CD4-positive, alpha-beta T cell (primary cell): ENCODE data around the gene PDE3A. TPM values are rescaled to one million over a fixed set of nuclear protein-coding genes. Genes with fewer than 3 reads are reported as not detected.

Experiments used
- ATAC-seq: fragments of 200-7000 bp; cut with Tn5 transposase; one replicate; pipeline ENCODE4 v1.10.0; 2022; ENCODE audit warnings: mild to moderate bottlenecking; ENCODE audit not compliant: poor library complexity
- CTCF ChIA-PET: fragments of 350-600 bp; sonication (Branson Sonifier 250); formaldehyde crosslinking; loops from one replicate; lab custom pipeline; 2021; ENCODE audit warnings: antibody characterized with exemption, inconsistent platforms; lab: Charles Lee
- POLR2A ChIA-PET: fragments of 350-600 bp; sonication (Branson Sonifier 250); formaldehyde crosslinking; loops from one replicate; lab custom pipeline; 2021; ENCODE audit warnings: antibody characterized with exemption, inconsistent platforms; lab: Charles Lee
- DNase-seq, 14 experiments: peaks; one replicate each; pipeline ENCODE4 v3.0.0-alpha.2; 2013 to 2020; ENCODE audit warnings: mixed read lengths in 2 of 14
- H3K27ac ChIP-seq, 2 donors: one replicate each; pipeline versions ENCODE4 v1.5.1 to v1.7.0; 2013; ENCODE audit warnings: low read length in 2 of 2, low read depth in 1 of 2, mild to moderate bottlenecking in 1 of 2
- H3K27me3 ChIP-seq, 2 experiments: 1 replicate in 1 of 2; 2 replicates in 1 of 2; pipeline versions ENCODE4 v1.6.1 to v1.7.0; 2013; ENCODE audit warnings: low read length in 2 of 2, control low read depth in 1 of 2, mild to moderate bottlenecking in 1 of 2, moderate library complexity in 1 of 2; ENCODE audit not compliant: insufficient read depth in 2 of 2, control insufficient read depth in 1 of 2
- H3K36me3 ChIP-seq: one replicate; pipeline ENCODE4 v1.6.1; 2013; ENCODE audit warnings: low read length, control low read depth; ENCODE audit not compliant: insufficient read depth
- H3K4me1 ChIP-seq: one replicate; pipeline ENCODE4 v1.6.1; 2013; ENCODE audit warnings: low read length, control low read depth; ENCODE audit not compliant: insufficient read depth
- H3K4me3 ChIP-seq: one replicate; pipeline ENCODE4 v1.5.1; 2013; ENCODE audit warnings: mild to moderate bottlenecking, low read length, moderate library complexity
- H3K9me3 ChIP-seq, 2 experiments: 1 replicate in 1 of 2; 2 replicates in 1 of 2; pipeline versions ENCODE4 v1.6.1 to v1.7.0; 2013; ENCODE audit warnings: low read length in 2 of 2, mild to moderate bottlenecking in 2 of 2, control low read depth in 1 of 2, moderate library complexity in 1 of 2; ENCODE audit not compliant: control insufficient read depth in 1 of 2, insufficient read depth in 1 of 2
- H3K27ac Mint-ChIP-seq: one replicate; pipeline ENCODE4 v1.8.0; 2020; ENCODE audit warnings: mixed read lengths
- H3K27me3 Mint-ChIP-seq: one replicate; pipeline ENCODE4 v1.8.0; 2021; ENCODE audit warnings: mixed read lengths
- H3K36me3 Mint-ChIP-seq: one replicate; pipeline ENCODE4 v1.8.0; 2021; ENCODE audit warnings: low read depth, mixed read lengths
- H3K4me1 Mint-ChIP-seq: one replicate; pipeline ENCODE4 v1.8.0; 2021; ENCODE audit warnings: low read depth, mixed read lengths
- H3K4me3 Mint-ChIP-seq: one replicate; pipeline ENCODE4 v1.8.0; 2020; ENCODE audit warnings: mild to moderate bottlenecking, mixed read lengths
- H3K9me3 Mint-ChIP-seq: one replicate; pipeline ENCODE4 v1.8.0; 2020; ENCODE audit warnings: mixed read lengths
- intact Hi-C, 2 experiments: fragments of 100-400 bp; cut with DNase I in 1 of 2; cut with micrococcal nuclease in 1 of 2; formaldehyde crosslinking; loops; one replicate each; pipeline versions ENCODE4 v1.15.1 to v1.9.0; 2023 to 2025; cut with DNase I, micrococcal nuclease
- total RNA-seq, 174 experiments: library from RNA in 2 of 174; stranded (reverse) in 2 of 174; gene quantifications; one replicate each; pipeline ENCODE4 v1.2.3 and lab custom pipeline; 2021 to 2026
- TF ChIP-seq, protein P1 (sequence below): fragments of 200-600 bp; IDR thresholded peaks from one replicate; pipeline ENCODE4 v1.8.0; 2022; ENCODE audit warnings: antibody characterized with exemption, mild to moderate bottlenecking

Gene PDE3A
- total RNA-seq, 2 experiments from 2014 or later: not detected

DNA sequence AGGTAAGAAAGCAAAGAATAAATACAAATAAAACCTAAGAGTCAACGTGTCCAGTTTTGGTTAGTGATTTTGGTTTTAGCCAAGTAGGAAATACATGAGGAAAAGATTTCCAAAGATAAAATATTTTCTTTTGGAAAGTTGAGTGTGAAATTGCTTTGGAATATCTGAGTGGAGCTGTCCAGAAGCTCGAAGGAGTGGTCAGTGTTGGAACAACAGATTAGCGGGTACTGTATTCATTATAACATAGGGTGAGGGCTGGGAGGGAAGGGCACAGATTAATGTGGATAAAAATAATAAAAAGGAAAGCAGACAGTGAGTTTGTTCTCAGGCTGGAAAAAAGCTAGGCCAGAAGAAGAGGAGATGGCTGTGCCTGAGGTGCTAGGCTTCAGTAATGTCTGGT lies 225.3 kb downstream of the PDE3A start:
- Histone ChIP-seq H3K27me3 (no peaks in the 10 kb centered on the region), H3K4me3 (no peak overlapping the region), H3K4me1 (no peaks in the 10 kb centered on the region), H3K27ac (no peak overlapping the region), H3K36me3 (no peaks in the 10 kb centered on the region), H3K9me3 (no peaks in the 10 kb centered on the region)
- DNase-seq (no peak), ATAC-seq (no peak)
- POLR2A ChIA-PET: no interaction called here
- H3K27me3 Mint-ChIP-seq: no peaks in the 10 kb centered on the region
- H3K4me3 Mint-ChIP-seq: no peak overlapping the region
- intact Hi-C loops: no loop called here
- TF ChIP-seq, protein P1, sequence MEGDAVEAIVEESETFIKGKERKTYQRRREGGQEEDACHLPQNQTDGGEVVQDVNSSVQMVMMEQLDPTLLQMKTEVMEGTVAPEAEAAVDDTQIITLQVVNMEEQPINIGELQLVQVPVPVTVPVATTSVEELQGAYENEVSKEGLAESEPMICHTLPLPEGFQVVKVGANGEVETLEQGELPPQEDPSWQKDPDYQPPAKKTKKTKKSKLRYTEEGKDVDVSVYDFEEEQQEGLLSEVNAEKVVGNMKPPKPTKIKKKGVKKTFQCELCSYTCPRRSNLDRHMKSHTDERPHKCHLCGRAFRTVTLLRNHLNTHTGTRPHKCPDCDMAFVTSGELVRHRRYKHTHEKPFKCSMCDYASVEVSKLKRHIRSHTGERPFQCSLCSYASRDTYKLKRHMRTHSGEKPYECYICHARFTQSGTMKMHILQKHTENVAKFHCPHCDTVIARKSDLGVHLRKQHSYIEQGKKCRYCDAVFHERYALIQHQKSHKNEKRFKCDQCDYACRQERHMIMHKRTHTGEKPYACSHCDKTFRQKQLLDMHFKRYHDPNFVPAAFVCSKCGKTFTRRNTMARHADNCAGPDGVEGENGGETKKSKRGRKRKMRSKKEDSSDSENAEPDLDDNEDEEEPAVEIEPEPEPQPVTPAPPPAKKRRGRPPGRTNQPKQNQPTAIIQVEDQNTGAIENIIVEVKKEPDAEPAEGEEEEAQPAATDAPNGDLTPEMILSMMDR: no peak
- H3K9me3 Mint-ChIP-seq: no peaks in the 10 kb centered on the region
- H3K36me3 Mint-ChIP-seq: no peaks in the 10 kb centered on the region
- no peaks in the 10 kb centered on the region for H3K4me1 Mint-ChIP-seq
- CTCF ChIA-PET: no interaction called here
- no peak overlapping the region for H3K27ac Mint-ChIP-seq

GRCh38 chr12:20596061-20596460 lies 227.7 kb downstream of the PDE3A start:
- DNase-seq: no peak
- no peaks in the 10 kb centered on the region for H3K9me3 ChIP-seq
- Mint-ChIP-seq H3K4me1 (no peaks in the 10 kb centered on the region), H3K9me3 (no peaks in the 10 kb centered on the region), H3K27me3 (no peaks in the 10 kb centered on the region), H3K27ac (no peak overlapping the region), H3K36me3 (no peaks in the 10 kb centered on the region), H3K4me3 (no peak overlapping the region)
- intact Hi-C loops: no loop called here
- ATAC-seq: no peak
- H3K36me3 ChIP-seq: no peaks in the 10 kb centered on the region
- H3K27ac ChIP-seq: no peak overlapping the region
- TF ChIP-seq, protein P1: no peak
- no peak overlapping the region for H3K4me3 ChIP-seq
- POLR2A ChIA-PET: no interaction called here
- CTCF ChIA-PET: no interaction called here
- H3K27me3 ChIP-seq: no peaks in the 10 kb centered on the region
- H3K4me1 ChIP-seq: no peaks in the 10 kb centered on the region

DNA sequence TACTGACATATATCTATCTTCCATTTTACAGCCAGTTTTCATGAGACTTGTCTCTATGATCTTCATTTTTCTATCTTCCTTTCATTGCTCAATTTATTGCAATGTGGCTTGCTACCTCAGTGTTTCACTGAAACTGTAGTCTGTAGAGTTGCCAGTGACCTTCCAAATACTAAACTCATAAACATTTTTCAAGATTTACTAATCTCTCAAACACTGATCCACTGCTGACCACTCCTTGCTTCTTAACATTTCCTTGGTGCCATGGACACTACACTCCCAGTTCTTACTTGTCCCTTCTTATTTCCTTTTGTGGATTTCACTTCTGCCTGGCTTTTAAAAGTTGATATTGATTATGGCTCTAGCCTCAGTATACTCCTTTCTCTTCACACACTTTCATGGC lies 231.4 kb downstream of the PDE3A start:
- no peak for ATAC-seq
- ChIA-PET POLR2A (no interaction called here), CTCF (no interaction called here)
- Histone ChIP-seq H3K36me3 (no peaks in the 10 kb centered on the region), H3K4me3 (no peak overlapping the region), H3K27ac (no peak overlapping the region), H3K27me3 (no peaks in the 10 kb centered on the region), H3K9me3 (no peaks in the 10 kb centered on the region), H3K4me1 (no peaks in the 10 kb centered on the region)
- no peak overlapping the region for H3K4me3 Mint-ChIP-seq
- H3K27me3 Mint-ChIP-seq: no peaks in the 10 kb centered on the region
- no peak overlapping the region for H3K27ac Mint-ChIP-seq
- DNase-seq: no peak
- TF ChIP-seq, protein P1: no peak
- no peaks in the 10 kb centered on the region for H3K9me3 Mint-ChIP-seq
- H3K36me3 Mint-ChIP-seq: no peaks in the 10 kb centered on the region
- intact Hi-C loops: no loop called here
- no peaks in the 10 kb centered on the region for H3K4me1 Mint-ChIP-seq
